ENCODE data around the gene GPR83.
"Not testable (repeated sequence)": the region's sequence is repeated elsewhere in the genome, so short reads cannot be mapped to it uniquely, and the experiment has no call there.

DNA sequence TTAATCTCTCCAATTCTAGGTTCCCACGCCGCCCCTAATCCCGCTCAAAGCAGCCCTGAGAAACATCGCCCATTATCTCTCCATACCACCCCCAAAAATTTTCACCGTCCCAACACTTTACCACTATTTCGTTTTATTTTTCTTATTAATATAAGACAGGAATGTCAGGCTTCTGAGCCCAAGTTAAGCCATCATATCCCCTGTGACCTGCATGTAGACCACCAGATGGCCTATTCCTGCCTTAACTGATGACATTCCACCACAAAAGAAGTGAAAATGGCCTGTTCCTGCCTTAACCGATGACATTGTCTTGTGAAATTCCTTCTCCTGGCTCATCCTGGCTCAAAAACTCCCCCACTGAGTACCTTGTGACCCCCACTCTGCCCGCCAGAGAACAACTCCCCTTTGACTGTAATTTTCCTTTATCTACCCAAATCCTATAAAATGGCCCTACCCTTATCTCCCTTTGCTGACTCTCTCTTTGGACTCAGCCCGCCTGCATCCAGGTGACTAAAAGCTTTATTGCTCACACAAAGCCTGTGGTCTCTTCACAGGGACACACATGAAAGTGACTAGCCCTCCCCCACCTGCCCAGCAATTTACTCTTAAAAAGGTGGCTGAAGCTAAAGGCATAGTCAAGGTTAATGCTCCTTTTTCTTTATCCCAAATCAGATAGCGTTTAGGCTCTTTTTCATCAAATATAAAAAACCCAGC is 50.2 kb downstream of the GPR83 start:
- TF ChIP-seq, protein P1, sequence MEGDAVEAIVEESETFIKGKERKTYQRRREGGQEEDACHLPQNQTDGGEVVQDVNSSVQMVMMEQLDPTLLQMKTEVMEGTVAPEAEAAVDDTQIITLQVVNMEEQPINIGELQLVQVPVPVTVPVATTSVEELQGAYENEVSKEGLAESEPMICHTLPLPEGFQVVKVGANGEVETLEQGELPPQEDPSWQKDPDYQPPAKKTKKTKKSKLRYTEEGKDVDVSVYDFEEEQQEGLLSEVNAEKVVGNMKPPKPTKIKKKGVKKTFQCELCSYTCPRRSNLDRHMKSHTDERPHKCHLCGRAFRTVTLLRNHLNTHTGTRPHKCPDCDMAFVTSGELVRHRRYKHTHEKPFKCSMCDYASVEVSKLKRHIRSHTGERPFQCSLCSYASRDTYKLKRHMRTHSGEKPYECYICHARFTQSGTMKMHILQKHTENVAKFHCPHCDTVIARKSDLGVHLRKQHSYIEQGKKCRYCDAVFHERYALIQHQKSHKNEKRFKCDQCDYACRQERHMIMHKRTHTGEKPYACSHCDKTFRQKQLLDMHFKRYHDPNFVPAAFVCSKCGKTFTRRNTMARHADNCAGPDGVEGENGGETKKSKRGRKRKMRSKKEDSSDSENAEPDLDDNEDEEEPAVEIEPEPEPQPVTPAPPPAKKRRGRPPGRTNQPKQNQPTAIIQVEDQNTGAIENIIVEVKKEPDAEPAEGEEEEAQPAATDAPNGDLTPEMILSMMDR (IDR thresholded peaks at IDR 0.05): not testable (repeated sequence)
- not testable (repeated sequence) for TF ChIP-seq EP300 (IDR thresholded peaks at IDR 0.05)
